Activated T-cell treated with anti-CD3 and anti-CD28 coated beads, Interleukin-2, amount 50 U/mL, for 72 hours (primary cell): ENCODE measurements around the gene SCTR. TPM values are rescaled to one million over a fixed set of nuclear protein-coding genes. Genes with fewer than 3 reads are reported as not detected.

ENCODE experiments used
- ATAC-seq, 2 donors: fragments of 150-1000 bp; cut with Tn5 transposase; replicated peaks in 1 of 2; 2 replicates each; pipeline ENCODE4 v1.10.0; 2021; ENCODE audit warnings: moderate library complexity in 2 of 2, mild to moderate bottlenecking in 1 of 2
- DNase-seq, 2 donors: peaks; one replicate each; pipeline ENCODE4 v3.0.0; 2021 to 2022; ENCODE audit warnings: mixed read lengths in 1 of 2
- H3K27ac Mint-ChIP-seq: one replicate; pipeline ENCODE4 v1.8.0; 2022; ENCODE audit warnings: mild to moderate bottlenecking, moderate library complexity, mixed read lengths
- H3K27me3 Mint-ChIP-seq: one replicate; pipeline ENCODE4 v1.8.0; 2022; ENCODE audit warnings: low read depth, mixed read lengths
- H3K36me3 Mint-ChIP-seq, 2 donors: one replicate each; pipeline ENCODE4 v1.8.0; 2022; ENCODE audit warnings: mixed read lengths in 2 of 2, mild to moderate bottlenecking in 1 of 2; ENCODE audit not compliant: insufficient read depth in 2 of 2
- H3K4me1 Mint-ChIP-seq: one replicate; pipeline ENCODE4 v1.8.0; 2022; ENCODE audit warnings: low read depth, mixed read lengths
- H3K4me3 Mint-ChIP-seq, 2 donors: one replicate each; pipeline ENCODE4 v1.8.0; 2022; ENCODE audit warnings: mild to moderate bottlenecking in 2 of 2, mixed read lengths in 2 of 2, moderate library complexity in 2 of 2
- H3K9me3 Mint-ChIP-seq, 2 donors: one replicate each; pipeline ENCODE4 v1.8.0; 2022; ENCODE audit warnings: mixed read lengths in 2 of 2
- total RNA-seq, 2 donors: library from RNA; stranded (reverse); gene quantifications; one replicate each; pipeline ENCODE4 v1.2.3, GENCODE V29; 2022

The SCTR gene
- total RNA-seq, 2 donors from 2014 or later = not detected

DNA sequence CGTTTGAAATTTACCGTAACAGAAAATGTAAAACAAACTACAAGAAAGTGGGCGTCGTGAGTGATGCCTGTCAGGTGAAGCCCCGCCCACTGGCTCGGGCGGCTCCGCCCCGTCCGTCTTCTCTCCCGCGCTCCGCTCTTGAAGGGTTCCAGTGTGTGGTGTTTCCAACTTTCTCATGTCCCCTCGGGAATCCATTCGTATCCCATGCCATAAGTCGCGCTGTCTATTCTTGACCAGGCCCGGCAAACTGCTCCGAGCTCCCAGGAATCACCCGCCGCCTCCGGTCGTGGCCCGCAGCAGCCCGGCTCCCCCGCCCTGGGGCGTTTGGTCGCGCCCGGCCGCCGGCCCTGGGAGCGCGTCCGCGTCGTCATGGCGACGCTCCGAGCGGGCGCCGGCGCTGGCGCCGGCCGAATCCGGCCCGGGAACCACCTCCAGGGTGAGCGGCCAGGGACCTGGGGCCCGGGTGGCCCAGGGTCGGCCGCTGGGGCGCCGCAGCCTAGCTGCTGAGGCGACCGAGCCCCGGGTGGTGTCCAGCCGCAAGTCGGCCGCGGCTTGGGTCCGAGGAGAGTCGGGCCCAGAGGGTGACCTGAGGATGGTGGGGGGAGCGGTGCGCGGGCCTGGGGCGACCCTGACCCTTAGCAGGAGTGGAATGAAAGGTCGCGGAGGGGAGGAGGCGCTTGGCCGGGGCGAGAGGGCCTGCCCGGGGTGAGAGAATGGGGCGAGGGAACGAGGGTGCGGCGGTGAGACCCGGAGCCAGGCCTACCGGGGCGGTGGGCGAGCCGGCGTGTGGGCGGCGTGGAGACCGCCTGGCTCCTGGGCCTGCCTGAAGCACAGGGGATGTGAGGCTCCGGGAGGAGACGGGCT is 20.0 kb upstream of the SCTR start, which contains the start of gene CFAP221:
TSS of gene CFAP221 (plus strand) at position 375 of the 864 bp plus-strand sequence. CDS start 1,683 bp downstream, outside the sequence.
- no peaks in the 10 kb centered on the region for H3K9me3 Mint-ChIP-seq
- H3K27me3 Mint-ChIP-seq = peaks cover 35% of the 10 kb centered on the region
- peaks cover 3 to 5% of the 10 kb centered on the region in 2 donors for H3K36me3 Mint-ChIP-seq
- peak within 1 kb of the TSS; percentile 78 to 81 for H3K4me3 Mint-ChIP-seq
- no peaks in the 10 kb centered on the region for H3K4me1 Mint-ChIP-seq
- peak; percentile 72 to 78 for DNase-seq
- ATAC-seq = peak; percentile 92 to 93
- H3K27ac Mint-ChIP-seq = no peak within 1 kb of the TSS

DNA sequence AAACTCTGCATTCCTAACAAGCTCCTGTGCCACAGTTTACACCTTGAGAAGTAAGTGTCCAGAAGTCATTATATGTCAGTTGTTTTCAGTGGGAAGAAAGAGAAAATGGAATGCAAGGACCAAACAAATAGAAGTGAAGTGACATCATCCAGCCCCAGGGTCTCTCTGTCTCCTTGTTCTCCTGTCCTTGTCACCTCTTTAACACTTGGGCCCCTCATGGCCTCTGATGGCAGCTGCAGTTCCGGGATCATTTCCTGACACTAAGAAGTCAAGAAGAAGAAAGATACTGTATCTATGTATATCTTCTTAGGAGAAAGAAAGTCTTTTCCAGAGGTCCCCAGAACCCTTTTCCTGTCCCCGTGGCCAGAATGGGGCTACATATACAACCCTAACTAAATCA is 17.2 kb upstream of the SCTR start:
- Mint-ChIP-seq H3K27ac (no peak overlapping the region), H3K27me3 (peaks cover 43% of the 10 kb centered on the region), H3K9me3 (no peaks in the 10 kb centered on the region), H3K4me1 (no peaks in the 10 kb centered on the region), H3K36me3 (peaks cover 3 to 5% of the 10 kb centered on the region in 2 donors), H3K4me3 (no peak overlapping the region)
- DNase-seq = no peak
- ATAC-seq = no peak

DNA sequence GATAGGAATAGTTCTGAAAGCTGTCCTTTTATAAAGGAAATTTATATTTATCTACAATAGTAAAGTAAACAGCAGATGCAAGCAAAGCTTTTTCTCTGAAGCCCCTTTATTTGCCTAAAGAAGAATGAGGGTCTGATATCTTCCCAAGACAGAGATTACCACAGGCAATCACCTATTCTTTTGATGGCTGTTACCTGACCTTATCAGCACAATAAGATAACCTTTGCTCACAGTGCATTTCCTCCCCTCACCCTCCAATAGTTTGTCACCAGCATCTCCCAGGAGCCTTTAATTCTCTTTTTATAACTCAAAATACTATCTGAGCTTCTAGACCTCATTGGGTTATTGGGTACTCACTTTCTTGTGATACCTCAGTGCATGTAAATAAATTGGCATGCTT is 13.5 kb upstream of the SCTR start:
- Mint-ChIP-seq H3K27me3 (peaks cover 13% of the 10 kb centered on the region), H3K4me1 (no peaks in the 10 kb centered on the region), H3K27ac (no peak overlapping the region), H3K4me3 (no peak overlapping the region), H3K9me3 (peaks cover 3 to 6% of the 10 kb centered on the region in 2 donors), H3K36me3 (peaks cover 2% of the 10 kb centered on the region in 2 donors)
- no peak for DNase-seq
- ATAC-seq = no peak

DNA sequence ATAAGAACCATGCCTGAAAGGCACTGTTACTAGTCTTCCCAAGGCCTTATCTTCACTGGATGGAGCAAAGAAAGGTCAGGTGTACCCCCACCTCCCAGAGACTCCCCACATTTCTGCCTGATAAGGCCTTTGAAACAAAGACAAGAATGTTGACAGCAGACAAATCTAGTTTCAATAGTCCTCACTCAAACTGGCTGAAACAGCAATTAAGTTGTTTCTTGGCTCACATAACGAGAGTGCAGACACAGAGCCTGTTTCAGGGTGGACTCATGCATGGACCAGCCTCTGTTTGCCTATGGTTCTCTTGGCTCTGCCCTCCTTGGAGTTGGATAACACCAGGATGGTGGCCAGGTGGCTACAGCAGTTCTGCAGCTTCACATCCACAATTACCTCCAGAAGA is 12.4 kb upstream of the SCTR start:
- H3K27me3 Mint-ChIP-seq = peaks cover 11% of the 10 kb centered on the region
- DNase-seq = no peak
- peaks cover 6 to 8% of the 10 kb centered on the region in 2 donors for H3K9me3 Mint-ChIP-seq
- no peak overlapping the region for H3K27ac Mint-ChIP-seq
- no peak overlapping the region for H3K4me3 Mint-ChIP-seq
- no peak for ATAC-seq
- H3K4me1 Mint-ChIP-seq = no peaks in the 10 kb centered on the region
- peaks cover 2% of the 10 kb centered on the region in 2 donors for H3K36me3 Mint-ChIP-seq

DNA sequence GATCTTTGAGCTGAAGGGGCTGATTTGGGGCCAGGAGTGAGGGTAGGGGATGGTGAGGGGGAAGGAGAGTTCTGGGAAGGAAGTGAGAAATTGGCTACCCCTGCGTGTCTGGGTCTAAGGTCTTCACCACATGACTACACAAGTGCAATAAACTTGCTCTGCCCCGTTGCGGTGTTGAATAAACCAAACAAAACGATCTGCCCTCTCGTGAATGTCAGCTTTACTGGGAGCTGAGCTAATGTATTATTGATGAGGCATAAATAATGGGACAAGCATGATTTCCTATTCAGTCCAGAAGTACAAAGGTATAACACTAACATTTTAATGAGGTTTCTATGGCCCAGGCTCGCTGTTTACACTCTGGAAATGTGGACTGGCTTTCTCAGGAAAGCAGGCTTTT is 11.9 kb upstream of the SCTR start:
- no peak for ATAC-seq
- peaks cover 8 to 9% of the 10 kb centered on the region in 2 donors for H3K9me3 Mint-ChIP-seq

DNA sequence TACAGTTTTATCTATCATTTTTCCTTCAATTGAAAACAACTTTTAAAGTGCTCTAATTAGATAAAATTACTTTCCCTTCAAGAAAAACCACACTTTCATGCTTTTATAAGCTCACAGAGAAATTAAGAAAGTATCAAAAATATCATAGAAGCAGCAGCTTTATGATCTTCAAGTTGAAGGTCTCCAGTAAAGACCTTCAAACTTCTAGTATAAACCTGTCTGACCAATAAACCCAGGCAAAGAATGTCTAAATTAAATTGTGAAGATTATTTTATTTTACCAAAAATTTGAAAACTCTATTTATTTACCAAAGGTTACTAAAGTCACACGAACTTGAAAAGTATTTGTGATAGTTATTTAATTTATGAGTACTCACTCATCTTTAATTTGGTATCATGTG is 9.3 kb upstream of the SCTR start:
- DNase-seq = no peak
- Mint-ChIP-seq H3K27ac (no peak overlapping the region), H3K4me1 (no peaks in the 10 kb centered on the region), H3K27me3 (peaks cover 7% of the 10 kb centered on the region), H3K36me3 (peaks cover 2 to 5% of the 10 kb centered on the region in 2 donors), H3K9me3 (peaks cover 8 to 11% of the 10 kb centered on the region in 2 donors), H3K4me3 (no peak overlapping the region)
- no peak for ATAC-seq

More for the DNA sequence above, 11.9 kb upstream of the SCTR start:
- H3K4me3 Mint-ChIP-seq = no peak overlapping the region
- peaks cover 11% of the 10 kb centered on the region for H3K27me3 Mint-ChIP-seq
- no peak for DNase-seq
- no peak overlapping the region for H3K27ac Mint-ChIP-seq
- peaks cover 2 to 3% of the 10 kb centered on the region in 2 donors for H3K36me3 Mint-ChIP-seq
- no peaks in the 10 kb centered on the region for H3K4me1 Mint-ChIP-seq

DNA sequence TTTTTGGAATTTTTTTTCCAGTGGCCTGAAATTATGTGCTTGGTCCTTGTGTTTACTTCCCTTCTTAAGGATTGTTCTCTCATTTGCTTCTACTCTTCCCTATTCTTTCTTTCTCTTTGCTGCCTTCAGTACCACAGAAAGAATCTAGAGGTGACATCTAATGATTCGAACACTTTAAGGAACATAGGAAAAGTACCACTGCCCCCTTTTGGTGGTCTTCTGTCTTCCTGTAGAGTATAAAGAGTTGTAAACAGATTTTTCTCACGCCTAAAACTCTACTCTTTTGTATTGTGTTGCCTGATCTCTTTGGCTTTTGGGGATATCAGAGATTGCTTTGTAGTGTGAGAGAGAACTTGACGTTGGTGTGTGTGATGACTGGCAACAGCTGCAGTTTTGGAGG is 7.0 kb upstream of the SCTR start:
- peaks cover 8 to 11% of the 10 kb centered on the region in 2 donors for H3K9me3 Mint-ChIP-seq
- no peak overlapping the region for H3K4me3 Mint-ChIP-seq
- ATAC-seq (no peak), DNase-seq (no peak)
- no peak overlapping the region for H3K27ac Mint-ChIP-seq
- no peaks in the 10 kb centered on the region for H3K4me1 Mint-ChIP-seq
- H3K27me3 Mint-ChIP-seq = peaks cover 6% of the 10 kb centered on the region
- peaks cover 2 to 5% of the 10 kb centered on the region in 2 donors for H3K36me3 Mint-ChIP-seq

DNA sequence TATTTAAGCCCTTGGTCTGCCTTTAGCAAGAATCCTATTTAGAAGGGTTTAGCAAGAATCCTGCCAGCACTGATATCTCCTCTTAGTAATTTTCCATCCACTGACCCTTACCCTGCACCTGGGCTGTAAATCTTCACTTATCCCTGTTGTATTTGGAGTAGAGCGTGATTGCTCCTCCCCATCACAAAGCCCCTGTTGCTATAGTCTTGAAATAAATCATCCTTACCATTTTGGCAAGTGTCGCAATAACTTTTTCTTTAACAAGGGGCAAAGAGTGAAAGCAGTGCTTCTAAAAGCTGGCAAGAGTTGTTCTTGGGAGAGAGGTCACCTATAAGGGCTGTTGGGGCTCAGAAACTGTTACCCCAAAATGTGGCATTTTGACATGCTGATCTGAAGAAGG is 3.7 kb upstream of the SCTR start:
- Mint-ChIP-seq H3K9me3 (peaks cover 5% of the 10 kb centered on the region in 2 donors), H3K4me3 (no peak overlapping the region), H3K27ac (no peak overlapping the region), H3K4me1 (peaks cover 3% of the 10 kb centered on the region), H3K36me3 (peaks cover 0 to 2% of the 10 kb centered on the region in 2 donors), H3K27me3 (peaks cover 33% of the 10 kb centered on the region)
- ATAC-seq (no peak), DNase-seq (no peak)

DNA sequence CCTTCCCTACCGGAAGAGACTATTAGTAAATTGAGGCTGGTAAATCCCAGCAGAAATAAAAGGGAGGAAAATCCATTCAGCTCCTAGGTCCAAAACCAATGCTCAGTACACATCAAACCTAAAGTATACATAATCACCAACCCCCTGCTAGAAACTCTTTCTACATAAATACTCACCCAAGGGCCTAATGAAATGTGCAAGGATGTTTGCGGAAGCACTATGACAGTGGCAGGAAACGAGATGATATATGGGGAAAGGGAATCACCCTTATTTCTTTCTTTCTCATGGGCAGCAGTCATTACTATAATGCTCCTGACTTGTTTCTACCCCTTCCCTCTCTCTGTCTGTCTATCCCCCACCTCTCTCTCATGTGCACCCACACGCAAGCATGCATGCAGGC is 1.3 kb upstream of the SCTR start:
- DNase-seq (no peak), ATAC-seq (no peak)
- no peak overlapping the region for H3K4me3 Mint-ChIP-seq
- peaks cover 54% of the 10 kb centered on the region for H3K27me3 Mint-ChIP-seq
- no peak overlapping the region for H3K27ac Mint-ChIP-seq
- no peaks in the 10 kb centered on the region for H3K9me3 Mint-ChIP-seq
- no peaks in the 10 kb centered on the region for H3K36me3 Mint-ChIP-seq
- H3K4me1 Mint-ChIP-seq = peaks cover 3% of the 10 kb centered on the region

DNA sequence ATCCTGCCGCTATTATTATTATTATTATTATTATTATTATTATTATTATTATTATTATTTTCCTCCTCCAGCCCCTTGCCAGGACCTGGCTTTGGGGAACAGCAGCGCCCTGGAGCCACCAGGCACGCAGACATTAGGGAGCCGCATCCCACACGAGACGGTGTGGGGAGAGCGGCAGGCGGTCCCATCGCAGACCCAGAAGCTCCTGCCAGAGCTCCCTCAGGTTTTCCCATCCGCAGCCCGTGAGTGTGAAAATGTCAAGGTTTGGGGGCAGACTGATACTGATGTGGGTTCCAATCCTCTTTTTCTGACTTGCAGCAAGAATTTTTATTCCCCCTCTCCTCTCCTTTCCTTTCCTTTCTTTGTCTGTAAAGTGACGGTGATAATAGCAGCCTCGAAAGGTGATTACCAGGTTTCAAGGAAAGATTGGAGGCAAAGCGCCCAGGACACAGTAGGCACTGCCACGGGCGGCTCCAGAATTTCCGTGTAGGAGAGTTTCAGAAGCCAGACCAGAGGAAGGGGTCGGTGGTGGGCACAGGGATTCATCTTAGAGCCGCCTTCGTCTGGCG is 816 bp downstream of the SCTR start:
- H3K27ac Mint-ChIP-seq = no peak overlapping the region
- H3K9me3 Mint-ChIP-seq = no peaks in the 10 kb centered on the region
- peaks cover 57% of the 10 kb centered on the region for H3K27me3 Mint-ChIP-seq
- H3K4me1 Mint-ChIP-seq = peaks cover 3% of the 10 kb centered on the region
- no peaks in the 10 kb centered on the region for H3K36me3 Mint-ChIP-seq
- DNase-seq (no peak), ATAC-seq (no peak)
- no peak overlapping the region for H3K4me3 Mint-ChIP-seq

DNA sequence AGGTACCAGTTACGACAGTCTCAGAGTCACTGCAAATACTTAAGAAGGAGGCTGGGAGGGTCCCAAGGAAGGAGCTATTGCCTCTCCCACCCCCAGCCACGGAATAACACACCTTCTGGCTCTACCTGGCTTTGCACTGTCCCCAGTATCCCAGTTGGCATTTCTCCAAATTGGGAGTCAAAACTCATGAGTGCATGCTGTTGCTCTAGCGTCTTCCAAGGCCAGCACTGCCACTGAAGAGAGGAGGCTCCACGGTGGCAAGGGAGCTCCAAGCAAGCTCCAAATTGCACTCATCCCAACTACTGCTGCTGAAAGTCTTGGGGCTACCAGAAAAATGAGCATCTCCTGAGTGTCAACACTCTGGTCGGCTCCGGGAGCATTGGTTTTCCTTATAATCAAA is 1.6 kb downstream of the SCTR start:
- Mint-ChIP-seq H3K36me3 (no peaks in the 10 kb centered on the region), H3K27ac (no peak overlapping the region), H3K4me1 (peaks cover 3% of the 10 kb centered on the region), H3K4me3 (no peak overlapping the region), H3K9me3 (no peaks in the 10 kb centered on the region), H3K27me3 (peaks cover 57% of the 10 kb centered on the region)
- ATAC-seq (no peak), DNase-seq (no peak)

DNA sequence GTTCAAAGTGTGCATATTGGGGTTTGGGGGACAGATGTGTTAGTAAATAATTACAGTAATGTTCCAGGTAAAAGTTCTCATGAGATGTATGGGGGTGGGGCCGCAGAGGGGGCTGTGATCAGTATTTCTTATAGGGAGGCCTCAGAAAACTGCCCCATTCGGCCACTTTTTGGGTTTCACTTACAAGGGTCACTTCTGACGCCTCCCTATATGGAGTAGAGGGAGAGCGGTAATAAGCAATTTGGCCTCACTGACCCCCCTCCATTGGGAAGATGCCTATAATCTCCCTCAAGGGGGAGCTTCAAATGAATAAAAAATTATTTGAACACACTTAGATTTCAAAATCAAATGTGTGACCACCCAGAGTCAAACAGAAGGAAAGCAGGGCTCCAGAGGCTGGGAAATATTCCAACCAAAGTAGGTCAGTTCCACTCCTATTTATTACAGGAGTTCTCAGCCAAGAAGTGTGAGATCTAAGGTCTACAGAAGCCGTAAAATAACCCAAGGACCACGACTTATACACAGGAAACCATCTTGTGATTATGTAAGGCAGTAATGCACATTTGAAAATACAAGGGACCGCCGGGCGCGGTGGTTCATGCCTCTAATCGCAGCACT is 2.7 kb downstream of the SCTR start:
- Mint-ChIP-seq H3K27ac (no peak overlapping the region), H3K27me3 (peaks cover 53% of the 10 kb centered on the region), H3K36me3 (no peaks in the 10 kb centered on the region), H3K4me3 (no peak overlapping the region), H3K9me3 (no peaks in the 10 kb centered on the region), H3K4me1 (peaks cover 3% of the 10 kb centered on the region)
- no peak for ATAC-seq
- no peak for DNase-seq

DNA sequence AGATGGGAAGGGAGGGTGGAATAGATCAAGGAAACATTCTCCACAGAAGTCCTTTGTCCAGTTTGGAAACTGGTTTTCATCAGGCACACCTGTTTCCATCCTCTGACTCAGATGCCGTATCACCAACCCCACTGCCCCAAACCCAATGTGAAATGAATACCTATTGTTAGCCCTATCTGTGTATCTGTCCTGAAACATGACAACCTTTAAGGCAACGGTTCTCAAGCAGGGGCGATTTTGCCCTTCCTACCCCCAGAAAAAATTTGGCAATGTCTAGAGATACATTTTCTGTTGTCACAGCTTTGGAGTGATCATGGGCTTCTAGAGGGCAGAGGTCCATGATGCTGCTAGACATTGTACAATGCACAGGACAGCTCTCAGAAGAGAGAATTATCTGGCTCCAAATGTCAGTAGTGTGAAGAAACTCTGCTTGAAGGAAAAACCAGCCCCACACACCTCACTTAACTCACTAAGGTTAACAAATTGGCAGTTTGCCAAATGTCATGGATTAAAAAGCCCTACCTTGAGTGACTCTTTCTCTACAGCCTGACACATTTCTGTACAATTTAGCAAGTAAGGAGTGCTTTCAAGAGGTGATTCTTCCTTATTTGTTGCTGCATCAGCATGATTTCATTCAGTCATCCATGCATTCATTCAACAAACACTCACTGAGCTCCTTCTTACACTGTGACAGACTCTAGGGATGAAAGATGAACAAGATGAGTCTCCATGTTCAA is 3.4 kb downstream of the SCTR start:
- H3K4me3 Mint-ChIP-seq = no peak overlapping the region
- H3K36me3 Mint-ChIP-seq = no peaks in the 10 kb centered on the region
- peaks cover 49% of the 10 kb centered on the region for H3K27me3 Mint-ChIP-seq
- peaks cover 3% of the 10 kb centered on the region for H3K4me1 Mint-ChIP-seq
- H3K27ac Mint-ChIP-seq = no peak overlapping the region
- no peaks in the 10 kb centered on the region for H3K9me3 Mint-ChIP-seq
- ATAC-seq (no peak), DNase-seq (no peak)
